Middle frontal gyrus (tissue), 1 donor: ENCODE measurements around the gene MRC1.
"Not testable (repeated sequence)": the region's sequence is repeated elsewhere in the genome, so short reads cannot be mapped to it uniquely, and the experiment has no call there.

Experiments
- DNase-seq: peaks from one replicate; pipeline ENCODE4 v3.0.0-alpha.2; 2015; ENCODE audit warnings: low spot score; ENCODE audit errors: extremely low spot score

The MRC1 gene

DNA sequence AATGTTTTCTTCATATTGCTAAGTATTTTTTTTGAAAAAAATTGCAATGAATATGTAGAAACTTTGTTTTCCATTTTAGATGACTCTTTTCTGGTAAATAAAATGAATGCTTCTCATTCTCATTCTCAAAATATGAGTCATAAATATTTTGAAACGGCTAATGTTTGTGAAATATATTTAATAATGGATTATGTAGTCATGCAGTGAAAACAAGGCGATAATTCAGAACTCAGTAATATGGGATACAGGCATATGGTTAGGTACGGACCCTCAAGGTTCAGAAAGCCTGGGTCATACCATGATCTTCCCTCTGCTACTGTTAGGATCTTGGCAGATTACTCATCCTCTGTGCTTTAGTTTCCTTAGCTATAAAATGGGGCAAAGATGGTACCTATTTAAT, 96.3 kb downstream of the MRC1 start:
- no peak for DNase-seq

DNA sequence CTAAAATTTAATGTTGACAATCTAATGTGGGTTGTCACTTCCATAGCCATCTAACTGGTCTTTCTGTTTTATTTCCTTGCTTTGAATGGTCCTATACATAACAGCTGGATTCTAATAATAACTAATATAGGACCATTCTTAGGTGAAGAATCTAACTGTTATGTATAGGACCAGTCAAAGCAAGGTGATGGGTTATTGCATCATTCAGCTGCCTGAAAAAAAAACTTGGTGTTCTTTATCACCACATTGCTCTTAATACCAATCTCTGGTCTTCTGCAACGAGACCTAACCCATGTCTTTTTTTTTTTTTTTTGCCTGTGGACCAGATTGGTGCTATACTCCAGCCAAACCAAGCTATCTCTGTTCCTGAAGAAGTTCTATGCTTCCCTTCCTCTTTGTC, 96.9 kb downstream of the MRC1 start:
- DNase-seq: no peak

DNA sequence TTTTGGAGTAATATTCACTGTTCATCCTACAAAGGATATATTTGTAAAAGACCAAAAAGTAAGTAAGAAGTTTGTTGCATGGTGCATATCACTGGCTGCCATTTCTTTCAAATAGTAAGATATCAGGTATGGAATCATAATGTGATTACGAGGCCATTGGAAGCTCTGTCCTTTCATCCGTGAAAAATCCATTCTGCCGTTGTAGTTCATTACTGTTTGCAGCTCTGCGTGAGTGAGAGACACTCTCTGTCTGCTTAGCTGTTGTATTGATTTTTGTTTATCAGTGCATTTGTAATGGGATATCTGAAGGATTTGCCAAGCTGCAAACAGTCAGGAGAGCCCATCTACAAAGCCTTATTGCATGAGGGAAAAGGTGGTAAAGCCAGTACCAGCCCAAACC, 98.5 kb downstream of the MRC1 start:
- DNase-seq: no peak

DNA sequence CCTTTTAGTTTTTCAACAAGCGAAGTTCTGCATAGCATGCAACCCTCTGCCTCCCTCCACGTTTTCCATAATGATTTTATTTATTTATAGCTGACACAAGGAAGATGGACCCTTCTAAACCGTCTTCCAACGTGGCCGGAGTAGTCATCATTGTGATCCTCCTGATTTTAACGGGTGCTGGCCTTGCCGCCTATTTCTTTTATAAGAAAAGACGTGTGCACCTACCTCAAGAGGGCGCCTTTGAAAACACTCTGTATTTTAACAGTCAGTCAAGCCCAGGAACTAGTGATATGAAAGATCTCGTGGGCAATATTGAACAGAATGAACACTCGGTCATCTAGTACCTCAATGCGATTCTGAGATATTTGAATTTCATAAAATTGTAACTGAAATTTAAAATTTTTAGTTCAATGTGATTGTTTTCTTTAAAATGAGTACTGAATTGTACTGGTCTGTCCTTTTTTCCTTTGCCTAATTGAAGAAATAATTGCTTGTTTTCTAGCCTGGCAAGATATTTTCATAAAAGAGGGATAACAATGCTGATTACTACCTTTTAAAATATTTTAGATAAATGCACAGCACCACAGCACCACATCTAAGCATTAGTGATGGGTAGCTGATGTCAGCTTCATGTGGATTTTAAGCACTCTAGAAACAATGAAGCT, 101.1 kb downstream of the MRC1 start:
- no peak for DNase-seq

DNA sequence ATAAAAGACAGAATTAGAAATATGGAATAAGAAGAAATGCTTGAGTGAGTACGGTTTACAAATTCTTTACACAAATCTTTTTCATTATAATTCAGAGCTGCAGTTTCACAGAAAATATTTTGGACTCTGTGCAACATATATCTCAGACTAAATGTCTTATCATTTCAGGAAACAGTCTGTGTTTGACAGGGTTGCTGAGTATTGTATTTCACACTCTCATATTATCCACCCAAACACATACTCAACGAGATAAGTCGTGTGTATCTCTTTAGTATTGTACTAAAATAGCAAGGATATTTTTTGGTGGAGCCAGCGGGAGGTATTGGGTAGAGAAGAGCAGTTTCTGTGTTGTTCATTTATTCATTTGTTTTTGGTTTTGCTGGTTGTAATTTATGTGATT, 103.6 kb downstream of the MRC1 start:
- no peak for DNase-seq

DNA sequence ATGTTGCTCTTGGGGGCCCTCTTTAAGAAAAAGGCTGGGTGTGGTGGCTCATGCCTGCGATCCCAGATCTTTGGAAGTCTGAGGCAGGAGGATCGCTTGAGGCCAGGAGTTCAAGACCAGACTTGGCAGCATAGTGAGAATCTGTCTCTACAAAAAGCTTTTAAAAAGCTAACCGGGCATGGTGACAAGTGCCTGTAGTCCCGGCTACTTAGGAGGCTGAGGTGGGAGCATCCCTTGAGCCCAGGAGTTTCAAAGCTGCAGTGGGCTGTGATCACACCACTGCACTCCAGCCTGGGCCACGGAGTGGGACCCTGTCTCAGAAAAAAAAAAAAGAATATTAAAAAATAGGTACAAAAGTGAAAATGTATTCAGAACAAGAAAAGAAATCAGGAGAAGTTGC, 104.5 kb downstream of the MRC1 start:
- no peak for DNase-seq

DNA sequence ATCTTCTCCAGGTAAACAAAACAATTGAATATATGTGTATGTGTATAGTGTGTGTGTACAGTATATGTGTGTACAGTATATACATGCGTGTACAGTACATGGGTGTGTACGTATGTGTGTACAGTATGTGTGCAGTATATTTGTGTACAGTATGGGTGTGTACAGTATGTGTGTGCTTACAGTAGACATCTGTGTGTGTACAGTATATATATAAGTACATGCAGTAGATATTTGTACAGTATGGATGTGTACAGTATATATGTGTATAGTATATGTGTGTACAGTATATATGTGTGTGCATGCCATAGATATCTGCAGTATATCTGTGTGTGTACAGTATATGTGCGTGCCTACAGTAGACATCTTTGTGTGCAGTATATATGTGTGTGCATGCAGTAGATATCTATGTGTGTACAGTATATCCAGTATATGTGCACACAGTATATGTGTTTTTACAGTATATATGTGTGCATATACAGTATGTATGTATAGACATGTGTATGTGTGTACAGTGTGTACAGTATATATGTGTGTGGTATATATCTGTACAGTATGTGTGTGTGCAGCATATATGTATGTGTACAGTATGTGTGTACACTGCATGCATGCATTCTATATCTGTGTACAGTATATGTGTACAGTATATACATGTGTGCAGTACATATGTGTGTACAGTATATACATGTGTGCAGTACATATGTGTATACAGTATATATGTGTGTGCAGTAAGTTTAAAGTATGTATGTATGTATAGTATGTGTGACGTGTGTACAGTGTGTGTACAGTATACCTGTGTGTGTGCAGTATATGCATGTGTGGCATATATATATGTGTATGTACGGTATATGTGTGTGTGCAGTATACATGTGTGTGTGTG, 105.3 kb downstream of the MRC1 start:
- DNase-seq: no peak

GRCh38 chr10:17915181-17915580, 106.0 kb downstream of the MRC1 start:
- no peak for DNase-seq

DNA sequence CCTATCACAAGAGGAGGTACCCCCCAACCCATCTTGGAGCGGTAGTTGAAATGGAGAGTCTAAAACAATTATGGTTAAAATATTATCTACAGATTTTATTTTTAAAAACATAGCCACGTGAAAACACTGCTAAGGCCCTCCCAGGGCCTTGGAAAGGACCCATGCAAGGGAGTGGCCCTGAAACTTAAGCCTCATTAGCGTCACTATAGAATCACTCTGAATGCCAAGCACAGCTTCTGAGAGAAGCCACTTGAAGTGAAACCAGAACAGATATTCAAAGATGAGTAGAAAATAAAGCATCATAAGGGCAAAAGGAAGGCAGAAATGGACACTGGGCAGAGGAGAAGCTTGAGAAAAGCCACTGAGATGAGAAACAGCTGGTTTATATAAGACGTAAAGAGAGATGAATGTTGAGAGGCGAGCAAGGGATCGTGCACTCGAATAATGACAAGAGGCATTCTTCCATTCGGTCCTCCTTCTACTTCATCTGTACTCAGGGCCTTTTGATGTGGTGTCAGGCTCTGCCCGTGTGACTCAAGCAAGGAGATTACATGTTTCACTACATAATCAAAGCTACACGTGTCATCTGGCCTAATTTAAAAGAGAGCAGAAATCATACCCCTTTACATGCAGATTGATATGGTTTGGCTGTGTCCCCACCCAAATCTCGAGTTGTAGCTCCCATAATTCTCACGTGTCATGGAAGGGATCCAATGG, 109.2 kb downstream of the MRC1 start:
- no peak for DNase-seq

DNA sequence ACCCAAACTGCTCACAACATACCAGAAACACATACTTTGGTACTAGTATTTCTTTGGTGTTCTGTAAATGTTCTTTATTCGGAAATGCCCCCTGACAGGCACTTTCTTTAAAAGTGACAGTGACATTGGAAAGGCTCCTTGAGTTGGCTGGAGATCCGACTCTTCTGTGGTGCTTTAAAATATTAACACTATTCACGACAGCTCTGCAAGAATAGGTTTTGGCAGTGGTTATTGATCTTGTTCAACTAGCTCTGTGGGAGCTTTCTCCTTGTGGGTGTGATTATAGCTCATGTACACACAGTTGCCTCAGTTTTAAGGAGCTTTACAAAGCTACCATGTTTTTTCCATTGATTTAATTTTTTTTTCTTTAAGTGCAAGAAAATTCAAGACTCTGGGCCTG, 112.2 kb downstream of the MRC1 start:
- DNase-seq: no peak

DNA sequence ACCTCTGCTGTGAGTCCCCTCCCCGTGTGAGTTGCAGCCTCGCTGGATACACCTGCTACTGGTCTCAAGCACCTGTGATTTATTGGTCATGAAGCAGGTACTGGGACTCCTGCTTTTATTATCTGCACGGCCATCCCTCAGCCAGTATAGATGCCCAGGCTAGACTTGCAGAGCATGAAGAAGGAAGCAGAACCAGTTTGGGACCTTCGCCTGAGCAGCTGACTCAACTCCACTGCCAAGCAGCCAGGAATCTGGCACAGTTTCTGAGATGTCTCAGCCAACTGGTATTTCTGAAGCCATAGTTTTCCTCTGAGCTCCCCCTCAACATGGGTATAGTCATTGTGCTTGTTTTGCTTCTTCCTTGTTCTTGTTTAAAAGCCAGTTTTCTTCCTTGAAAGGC, 114.6 kb downstream of the MRC1 start:
- peak; percentile 36 for DNase-seq

DNA sequence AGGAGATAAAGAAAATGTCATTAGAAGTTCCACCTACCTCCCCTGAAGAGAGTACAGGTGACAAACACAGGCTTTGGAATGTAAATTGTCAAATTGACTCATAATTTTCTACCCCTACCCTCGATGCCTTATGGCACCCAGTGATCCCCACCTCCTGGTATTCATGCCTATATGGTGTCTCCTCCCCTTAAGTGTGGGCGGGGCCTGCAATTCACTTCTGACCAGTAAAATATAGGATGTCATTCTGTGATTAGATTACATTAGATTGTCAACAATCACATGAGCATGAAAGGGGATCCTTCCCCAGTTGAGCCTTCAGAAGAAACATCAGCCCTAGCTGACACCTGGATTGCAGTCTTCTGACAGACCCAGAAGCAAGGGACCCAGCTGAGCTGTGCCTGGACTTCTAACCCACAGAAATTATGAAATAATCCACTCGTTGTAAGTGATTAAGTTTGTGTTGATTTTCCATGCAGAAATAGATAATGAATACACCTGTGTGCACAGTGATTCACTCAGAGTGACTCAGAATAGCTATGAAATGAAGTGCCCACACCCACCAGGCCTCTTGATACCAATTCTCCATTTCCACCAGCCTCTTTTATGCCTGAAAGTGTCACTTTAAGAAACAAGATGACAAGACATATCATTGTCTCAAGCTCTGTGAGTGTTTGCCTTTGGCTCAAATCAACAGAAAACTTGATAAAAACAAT, 134.0 kb downstream of the MRC1 start:
- no peak for DNase-seq

- not testable (repeated sequence) for DNase-seq
Measured at GRCh38 chr10:17950269-17950668, 141.1 kb downstream of the MRC1 start.

- no peak for DNase-seq
Measured at GRCh38 chr10:17950726-17951125, 141.6 kb downstream of the MRC1 start.

- no peak for DNase-seq
Measured at GRCh38 chr10:17951868-17952371, 142.8 kb downstream of the MRC1 start, which contains the start of gene SLC39A12. Gene SLC39A12 (plus strand): TSS chr10:17951918. CDS start chr10:17953277, 1,359 bp downstream.

DNA sequence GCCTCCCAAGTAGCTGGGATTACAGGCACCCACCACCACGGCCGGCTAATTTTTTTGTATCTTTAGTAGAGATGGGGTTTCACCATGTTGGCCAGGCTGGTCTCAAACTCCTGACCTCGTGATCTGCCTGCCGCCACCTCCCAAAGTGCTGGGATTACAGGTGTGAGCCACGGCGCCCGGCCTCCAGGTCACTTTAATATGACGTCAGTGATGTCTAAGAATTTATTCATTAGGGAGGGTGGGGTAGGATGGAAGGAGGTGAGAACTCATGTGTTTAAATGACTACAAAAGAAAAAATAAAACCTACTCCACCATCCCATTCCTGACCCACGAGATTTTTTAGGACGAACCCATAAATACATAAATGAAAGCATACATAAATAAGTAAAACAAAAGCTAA, 145.2 kb downstream of the MRC1 start:
- not testable (repeated sequence) for DNase-seq

DNA sequence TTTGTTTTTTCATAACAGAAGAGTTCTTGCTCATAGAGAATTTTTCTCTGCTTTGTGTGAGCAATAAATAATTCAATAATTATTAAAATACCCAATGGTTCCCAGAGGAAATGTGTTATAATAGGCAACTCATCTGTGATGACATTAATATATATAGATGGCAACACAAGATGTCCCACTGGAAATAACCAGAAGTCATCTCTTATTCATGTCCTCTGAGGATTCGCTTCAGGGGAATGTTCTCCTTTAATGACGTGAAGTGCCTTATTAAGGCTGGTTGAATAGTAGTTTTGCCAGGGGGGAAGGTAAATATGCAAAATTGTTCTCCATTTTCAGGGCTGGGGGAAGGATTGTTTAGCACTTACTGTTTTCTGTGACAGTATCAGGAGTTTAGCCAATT, 145.7 kb downstream of the MRC1 start:
- no peak for DNase-seq

DNA sequence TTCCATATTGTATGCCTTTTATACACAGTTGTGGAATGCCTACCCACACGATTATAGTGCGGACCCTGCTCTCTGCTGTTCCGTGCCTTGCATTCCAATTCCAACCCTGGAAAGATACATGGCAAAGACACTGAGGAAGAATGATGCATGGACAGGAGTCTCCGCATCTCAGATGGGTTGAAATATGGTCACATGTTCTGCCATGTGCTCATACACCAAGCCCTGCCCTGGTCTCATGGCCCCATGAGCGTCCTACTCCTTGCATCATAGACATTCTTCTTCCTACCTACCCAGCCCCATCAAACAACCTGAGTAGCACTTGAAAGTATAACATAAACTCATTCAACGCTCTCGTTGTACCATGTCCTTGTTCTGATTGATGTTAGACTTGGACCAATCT, 148.9 kb downstream of the MRC1 start:
- DNase-seq: no peak

GRCh38 chr10:17959870-17960269, 150.7 kb downstream of the MRC1 start:
- no peak for DNase-seq
